Retinal pigment epithelial cell (primary cell): ENCODE data around the gene SYNDIG1.

ENCODE experiments used
- DNase-seq: peaks from one replicate; pipeline ENCODE4 v3.0.0-alpha.2; 2010; ENCODE audit warnings: low read depth
- H3K4me3 ChIP-seq: 2 replicates; pipeline ENCODE4 v1.5.1; 2011; ENCODE audit warnings: mild to moderate bottlenecking, low read length, control low read depth, moderate library complexity
- TF ChIP-seq, protein P1 (sequence below): conservative IDR thresholded peaks from 2 replicates; pipeline ENCODE4 v1.5.1; 2011; ENCODE audit warnings: low read depth, low read length, control low read depth, inconsistent platforms

The SYNDIG1 gene

DNA sequence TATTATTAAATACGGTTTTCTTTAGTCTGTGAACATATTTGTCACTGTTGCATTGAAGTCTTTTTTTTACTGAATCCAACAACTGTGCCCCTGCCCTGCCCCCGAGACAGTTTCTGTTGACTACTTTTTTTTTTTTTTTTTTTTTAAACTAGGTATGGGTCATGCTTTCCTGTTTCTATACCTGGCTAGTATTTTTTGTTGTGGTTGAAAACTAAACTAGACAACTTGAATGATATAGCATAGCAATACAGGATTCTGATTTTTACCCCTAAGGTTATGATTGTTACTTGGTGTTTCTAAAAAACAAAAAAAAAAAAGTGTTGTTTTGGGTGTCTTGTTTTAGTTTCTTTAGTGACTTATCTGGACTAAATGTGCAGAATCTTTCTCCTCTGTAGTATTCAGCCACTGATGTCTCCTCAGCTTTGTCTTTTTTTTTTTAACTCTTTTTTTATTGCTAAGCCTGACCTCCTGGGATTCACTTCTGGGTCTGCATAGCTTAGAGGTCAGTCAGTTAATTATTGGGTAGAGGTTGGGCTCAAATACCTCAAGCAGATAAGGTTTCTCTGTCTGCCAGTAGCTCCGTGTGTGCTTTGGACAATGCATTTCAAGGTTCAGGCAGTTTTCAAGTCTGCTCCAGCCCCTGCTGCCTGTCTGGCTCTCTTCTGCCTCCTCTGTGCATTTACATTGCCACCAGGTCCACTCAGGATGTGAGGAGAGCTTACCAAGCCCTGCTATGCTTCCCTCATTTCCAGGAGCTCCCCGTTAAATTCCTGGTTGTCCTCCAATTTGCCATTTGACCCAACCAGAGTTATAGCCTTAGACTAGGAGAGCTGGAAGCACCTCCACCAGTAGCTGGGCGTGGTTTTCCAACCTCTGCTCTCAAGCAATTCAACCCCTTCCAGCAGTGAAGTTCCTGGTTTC lies 91.4 kb downstream of the SYNDIG1 start:
- H3K4me3 ChIP-seq = no peak overlapping the region
- DNase-seq = no peak
- TF ChIP-seq, protein P1, sequence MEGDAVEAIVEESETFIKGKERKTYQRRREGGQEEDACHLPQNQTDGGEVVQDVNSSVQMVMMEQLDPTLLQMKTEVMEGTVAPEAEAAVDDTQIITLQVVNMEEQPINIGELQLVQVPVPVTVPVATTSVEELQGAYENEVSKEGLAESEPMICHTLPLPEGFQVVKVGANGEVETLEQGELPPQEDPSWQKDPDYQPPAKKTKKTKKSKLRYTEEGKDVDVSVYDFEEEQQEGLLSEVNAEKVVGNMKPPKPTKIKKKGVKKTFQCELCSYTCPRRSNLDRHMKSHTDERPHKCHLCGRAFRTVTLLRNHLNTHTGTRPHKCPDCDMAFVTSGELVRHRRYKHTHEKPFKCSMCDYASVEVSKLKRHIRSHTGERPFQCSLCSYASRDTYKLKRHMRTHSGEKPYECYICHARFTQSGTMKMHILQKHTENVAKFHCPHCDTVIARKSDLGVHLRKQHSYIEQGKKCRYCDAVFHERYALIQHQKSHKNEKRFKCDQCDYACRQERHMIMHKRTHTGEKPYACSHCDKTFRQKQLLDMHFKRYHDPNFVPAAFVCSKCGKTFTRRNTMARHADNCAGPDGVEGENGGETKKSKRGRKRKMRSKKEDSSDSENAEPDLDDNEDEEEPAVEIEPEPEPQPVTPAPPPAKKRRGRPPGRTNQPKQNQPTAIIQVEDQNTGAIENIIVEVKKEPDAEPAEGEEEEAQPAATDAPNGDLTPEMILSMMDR = no peak

DNA sequence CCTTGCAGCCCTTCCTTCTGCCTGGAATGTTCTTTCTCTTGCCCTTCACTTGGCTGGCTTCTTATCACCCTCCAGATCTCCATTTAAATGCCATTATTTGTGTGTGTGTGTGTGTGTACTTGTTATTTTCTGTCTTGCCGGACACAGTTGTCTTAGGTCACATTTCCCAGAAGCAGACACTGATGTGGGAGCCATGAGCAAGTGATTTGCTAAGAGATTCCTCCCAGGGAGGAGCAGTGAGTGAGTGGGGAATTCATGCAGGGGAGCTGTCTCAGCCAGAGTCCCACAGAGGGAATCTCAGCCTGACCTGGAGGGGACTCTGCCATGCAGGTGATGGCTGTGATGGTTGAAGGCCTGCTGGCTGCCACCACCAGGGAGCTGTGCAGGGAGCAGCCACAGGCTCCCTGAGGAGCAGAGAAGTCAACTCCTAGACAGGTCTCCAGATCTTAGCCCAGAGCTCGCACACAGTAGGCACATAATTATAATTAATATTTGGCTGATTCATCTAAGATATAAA lies 96.5 kb downstream of the SYNDIG1 start:
- no peak for DNase-seq
- no peak overlapping the region for H3K4me3 ChIP-seq
- TF ChIP-seq, protein P1 = no peak

DNA sequence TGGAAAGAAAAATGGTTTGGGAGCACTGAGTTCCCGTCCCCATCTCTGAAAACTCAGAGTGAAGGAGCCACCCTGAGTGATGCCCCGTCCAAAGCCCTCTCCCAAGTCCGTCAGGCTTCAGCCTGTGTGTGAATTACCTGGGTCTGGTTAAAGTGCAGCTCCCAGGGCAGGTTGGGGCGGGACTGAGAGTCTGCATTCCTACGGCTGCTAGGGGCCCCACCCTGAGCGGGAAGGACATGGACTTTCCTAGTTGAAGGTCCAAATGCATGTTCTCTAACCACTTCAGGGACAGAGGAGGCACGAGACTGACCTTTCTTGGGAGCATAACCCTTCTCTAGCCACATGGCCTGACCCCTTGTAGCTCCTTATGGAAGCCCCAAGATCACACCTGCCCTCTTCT lies 97.2 kb downstream of the SYNDIG1 start:
- TF ChIP-seq, protein P1 = no peak
- H3K4me3 ChIP-seq = no peak overlapping the region
- no peak for DNase-seq

DNA sequence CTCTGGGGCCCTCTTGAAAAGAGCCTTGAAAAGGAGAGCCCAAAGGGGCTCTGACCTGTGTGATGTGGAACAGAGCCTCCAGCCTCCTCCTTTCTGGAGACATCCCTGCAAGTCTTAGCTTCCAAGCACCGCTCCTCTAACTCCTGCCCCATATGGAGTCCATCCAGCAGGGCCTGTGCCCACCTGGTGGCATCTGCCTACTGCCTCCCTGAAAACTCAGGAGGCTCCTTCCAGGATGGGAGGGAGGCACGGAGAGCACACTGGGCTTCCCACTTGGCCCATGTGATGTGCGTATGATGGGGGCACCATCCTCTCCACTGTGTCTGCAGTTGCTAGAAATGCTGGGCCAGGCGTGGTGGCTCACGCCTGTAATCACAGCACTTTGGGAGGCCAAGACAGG lies 98.1 kb downstream of the SYNDIG1 start:
- no peak overlapping the region for H3K4me3 ChIP-seq
- no peak for DNase-seq
- TF ChIP-seq, protein P1 = no peak

DNA sequence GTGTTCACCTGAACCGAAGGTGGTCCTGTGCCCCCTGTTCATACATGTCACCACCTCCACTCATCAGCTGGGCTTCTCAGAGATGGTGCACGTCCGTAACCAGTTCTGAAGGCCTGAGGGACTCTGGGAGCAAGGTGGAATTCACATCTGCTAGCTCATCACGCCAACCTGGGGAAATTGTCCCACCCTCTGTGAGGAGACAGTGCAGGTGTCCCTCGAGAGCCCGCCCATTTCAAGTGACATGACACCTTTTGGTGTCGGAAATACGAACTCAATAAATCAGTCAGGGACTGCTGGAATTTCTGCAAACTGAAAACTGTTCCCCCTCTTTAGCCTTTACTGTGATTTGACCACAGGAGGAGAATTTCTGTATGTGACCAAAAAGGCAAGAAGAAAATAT lies 99.4 kb downstream of the SYNDIG1 start:
- H3K4me3 ChIP-seq = no peak overlapping the region
- no peak for DNase-seq
- TF ChIP-seq, protein P1 = no peak

DNA sequence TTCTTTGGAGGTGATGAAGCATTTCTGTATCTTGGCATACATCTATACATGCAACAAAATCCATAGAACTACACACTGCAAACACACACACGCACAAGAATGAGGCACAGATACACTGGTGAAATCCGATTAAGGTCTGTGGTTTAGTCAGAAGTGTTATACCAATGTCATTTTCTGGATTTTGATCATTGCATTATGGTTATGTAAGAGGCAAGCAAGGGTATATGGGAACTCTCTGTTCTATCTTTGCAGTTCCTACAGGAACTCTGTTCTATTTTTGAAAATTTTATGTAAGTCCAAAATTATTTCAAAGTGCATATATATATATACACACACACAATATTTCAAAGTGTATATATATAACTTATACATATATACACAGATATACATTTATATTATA lies 101.7 kb downstream of the SYNDIG1 start:
- H3K4me3 ChIP-seq = no peak overlapping the region
- TF ChIP-seq, protein P1 = no peak
- DNase-seq = no peak

DNA sequence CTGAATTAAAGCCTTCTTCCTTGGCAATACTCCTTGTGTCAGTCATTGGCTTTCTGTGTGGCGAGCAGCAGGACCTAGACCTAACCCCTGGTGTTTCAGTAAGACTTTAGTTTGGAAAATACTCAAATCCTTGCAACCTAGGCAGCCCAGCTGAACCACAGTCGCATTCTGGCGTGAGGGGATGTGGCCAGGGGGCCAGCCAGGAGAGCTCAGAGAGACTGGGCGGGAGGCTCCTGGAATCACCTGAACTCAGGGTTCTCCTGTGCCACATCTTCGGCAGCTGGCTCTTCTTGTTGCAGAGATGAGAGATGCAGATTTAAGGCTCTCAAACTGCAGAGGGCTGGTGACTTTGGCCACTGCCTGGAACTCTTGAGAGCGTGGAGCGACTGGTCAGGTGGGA lies 102.7 kb downstream of the SYNDIG1 start:
- TF ChIP-seq, protein P1 = no peak
- no peak overlapping the region for H3K4me3 ChIP-seq
- no peak for DNase-seq
